ENCODE data around the gene LYST. TPM values are rescaled to one million over a fixed set of nuclear protein-coding genes. Genes with fewer than 3 reads are reported as not detected.

Gene LYST
- polyA plus RNA-seq, 1 donor from 2014 or later: 23.4 TPM

DNA sequence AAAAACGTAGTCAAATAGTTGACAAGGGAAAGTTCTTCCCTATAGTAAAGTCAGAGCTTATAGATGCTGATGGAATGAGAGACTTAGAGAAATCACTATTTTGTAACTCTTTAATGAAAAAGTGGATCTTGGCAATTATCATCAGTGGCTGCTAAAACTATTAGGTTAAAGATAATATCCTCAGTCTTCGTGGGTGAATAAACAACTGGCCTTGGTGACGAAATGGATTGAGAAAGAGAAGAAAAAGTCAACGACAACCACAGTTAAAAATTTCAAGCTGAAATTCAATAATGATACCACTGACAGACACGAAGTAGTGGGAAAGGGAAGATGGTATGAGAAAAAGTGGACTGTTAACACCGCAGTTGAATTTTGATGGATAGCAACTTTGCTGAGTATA lies 127.1 kb downstream of the LYST start:
- Histone ChIP-seq H3K9me3 (ENCODE audit: low read length) (no peaks in the 10 kb centered on the region), H3K4me3 (ENCODE audit: low read length) (no peak overlapping the region), H3K79me2 (replicated peaks; ENCODE audit: insufficient read depth, low read length) (no peaks in the 10 kb centered on the region), H3K9me2 (ENCODE audit: insufficient read depth, low read length) (no peaks in the 10 kb centered on the region), H3F3A (ENCODE audit: insufficient read depth, low read length, poor library complexity, severe bottlenecking) (no peaks in the 10 kb centered on the region), H3K27me3 (ENCODE audit: insufficient read depth, low read depth, low read length) (no peaks in the 10 kb centered on the region), H2AFZ (ENCODE audit: low read depth, low read length) (no peak overlapping the region), H4K20me1 (ENCODE audit: insufficient read depth) (no peaks in the 10 kb centered on the region), H3K36me3 (ENCODE audit: insufficient read depth, low read length) (peaks cover 13% of the 10 kb centered on the region), H3K9ac (ENCODE audit: low read length) (no peak overlapping the region), H3K4me2 (ENCODE audit: low read length) (no peak overlapping the region), H3K27ac (ENCODE audit: low read length) (no peak overlapping the region)
- TF ChIP-seq RAD21 (conservative IDR thresholded peaks at IDR 0.05): no peak
- TF ChIP-seq SMC3 (conservative IDR thresholded peaks at IDR 0.05; ENCODE audit: poor library complexity): no peak
- TF ChIP-seq EZH2 (IDR thresholded peaks at IDR 0.05; ENCODE audit: borderline replicate concordance, insufficient read depth, low read length, poor library complexity, severe bottlenecking): no peak

DNA sequence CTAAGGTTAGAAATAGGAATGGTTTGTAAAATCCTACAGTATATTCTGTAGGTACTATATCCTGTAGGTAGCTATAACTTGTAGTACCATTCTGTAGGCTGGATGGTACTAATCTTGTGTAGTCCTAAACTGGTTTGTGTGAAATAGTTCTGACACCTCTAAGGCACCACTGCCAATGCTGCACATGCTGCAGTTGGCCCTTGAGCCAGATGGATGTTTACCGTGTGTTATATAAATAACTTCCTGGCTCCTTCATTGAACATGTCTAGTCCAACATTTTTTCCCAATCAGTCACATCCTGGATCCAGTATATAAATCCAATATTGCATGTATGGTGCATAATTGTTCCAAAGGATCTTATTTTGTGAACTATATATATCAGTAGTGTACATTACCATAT lies 127.6 kb downstream of the LYST start:
- no peak for TF ChIP-seq POLR2AphosphoS5 (IDR thresholded peaks at IDR 0.05)
- TF ChIP-seq MXI1 (conservative IDR thresholded peaks at IDR 0.05; ENCODE audit: poor library complexity, severe bottlenecking): no peak
- TF ChIP-seq, protein P1, sequence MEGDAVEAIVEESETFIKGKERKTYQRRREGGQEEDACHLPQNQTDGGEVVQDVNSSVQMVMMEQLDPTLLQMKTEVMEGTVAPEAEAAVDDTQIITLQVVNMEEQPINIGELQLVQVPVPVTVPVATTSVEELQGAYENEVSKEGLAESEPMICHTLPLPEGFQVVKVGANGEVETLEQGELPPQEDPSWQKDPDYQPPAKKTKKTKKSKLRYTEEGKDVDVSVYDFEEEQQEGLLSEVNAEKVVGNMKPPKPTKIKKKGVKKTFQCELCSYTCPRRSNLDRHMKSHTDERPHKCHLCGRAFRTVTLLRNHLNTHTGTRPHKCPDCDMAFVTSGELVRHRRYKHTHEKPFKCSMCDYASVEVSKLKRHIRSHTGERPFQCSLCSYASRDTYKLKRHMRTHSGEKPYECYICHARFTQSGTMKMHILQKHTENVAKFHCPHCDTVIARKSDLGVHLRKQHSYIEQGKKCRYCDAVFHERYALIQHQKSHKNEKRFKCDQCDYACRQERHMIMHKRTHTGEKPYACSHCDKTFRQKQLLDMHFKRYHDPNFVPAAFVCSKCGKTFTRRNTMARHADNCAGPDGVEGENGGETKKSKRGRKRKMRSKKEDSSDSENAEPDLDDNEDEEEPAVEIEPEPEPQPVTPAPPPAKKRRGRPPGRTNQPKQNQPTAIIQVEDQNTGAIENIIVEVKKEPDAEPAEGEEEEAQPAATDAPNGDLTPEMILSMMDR (IDR thresholded peaks at IDR 0.05; ENCODE audit: poor library complexity, severe bottlenecking): no peak
- TF ChIP-seq EP300 (conservative IDR thresholded peaks at IDR 0.05; ENCODE audit: poor library complexity, severe bottlenecking): no peak
- TF ChIP-seq TAF1 (IDR thresholded peaks at IDR 0.05; ENCODE audit: low read depth): no peak
- TF ChIP-seq SMC3 (conservative IDR thresholded peaks at IDR 0.05; ENCODE audit: poor library complexity): no peak
- no peak for TF ChIP-seq REST (IDR thresholded peaks at IDR 0.05; ENCODE audit: borderline replicate concordance)
- TF ChIP-seq EZH2 (IDR thresholded peaks at IDR 0.05; ENCODE audit: borderline replicate concordance, insufficient read depth, low read length, poor library complexity, severe bottlenecking): no peak
- no peak for TF ChIP-seq RAD21 (conservative IDR thresholded peaks at IDR 0.05)
- Histone ChIP-seq H3K27ac (ENCODE audit: low read length) (no peak overlapping the region), H3K9me2 (ENCODE audit: insufficient read depth, low read length) (no peaks in the 10 kb centered on the region), H3K79me2 (replicated peaks; ENCODE audit: insufficient read depth, low read length) (no peaks in the 10 kb centered on the region), H4K20me1 (ENCODE audit: insufficient read depth) (no peaks in the 10 kb centered on the region), H3K9ac (ENCODE audit: low read length) (no peak overlapping the region), H3F3A (ENCODE audit: insufficient read depth, low read length, poor library complexity, severe bottlenecking) (no peaks in the 10 kb centered on the region), H3K27me3 (ENCODE audit: insufficient read depth, low read depth, low read length) (no peaks in the 10 kb centered on the region), H3K36me3 (ENCODE audit: insufficient read depth, low read length) (peaks cover 13% of the 10 kb centered on the region), H3K9me3 (ENCODE audit: low read length) (no peaks in the 10 kb centered on the region), H3K4me2 (ENCODE audit: low read length) (no peak overlapping the region), H2AFZ (ENCODE audit: low read depth, low read length) (no peak overlapping the region), H3K4me3 (ENCODE audit: low read length) (no peak overlapping the region)

GRCh38 chr1:235737751-235738150 lies 129.0 kb downstream of the LYST start:
- H3K27me3 ChIP-seq (ENCODE audit: insufficient read depth, low read depth, low read length): no peaks in the 10 kb centered on the region
- H3K9ac ChIP-seq (ENCODE audit: low read length): no peak overlapping the region
- H3K4me2 ChIP-seq (ENCODE audit: low read length): no peak overlapping the region
- H2AFZ ChIP-seq (ENCODE audit: low read depth, low read length): no peak overlapping the region
- H3K27ac ChIP-seq (ENCODE audit: low read length): no peak overlapping the region
- H3K4me3 ChIP-seq (ENCODE audit: low read length): no peak overlapping the region
- no peaks in the 10 kb centered on the region for H3K9me2 ChIP-seq (ENCODE audit: insufficient read depth, low read length)
- H3K9me3 ChIP-seq (ENCODE audit: low read length): no peaks in the 10 kb centered on the region
- H3K79me2 ChIP-seq (replicated peaks; ENCODE audit: insufficient read depth, low read length): no peaks in the 10 kb centered on the region
- H3F3A ChIP-seq (ENCODE audit: insufficient read depth, low read length, poor library complexity, severe bottlenecking): no peaks in the 10 kb centered on the region
- TF ChIP-seq, protein P1 (IDR thresholded peaks at IDR 0.05; ENCODE audit: poor library complexity, severe bottlenecking): no peak
- TF ChIP-seq EP300 (conservative IDR thresholded peaks at IDR 0.05; ENCODE audit: poor library complexity, severe bottlenecking): no peak
- no peak for TF ChIP-seq MXI1 (conservative IDR thresholded peaks at IDR 0.05; ENCODE audit: poor library complexity, severe bottlenecking)
- TF ChIP-seq RAD21 (conservative IDR thresholded peaks at IDR 0.05): no peak
- TF ChIP-seq TAF1 (IDR thresholded peaks at IDR 0.05; ENCODE audit: low read depth): no peak
- TF ChIP-seq EZH2 (IDR thresholded peaks at IDR 0.05; ENCODE audit: borderline replicate concordance, insufficient read depth, low read length, poor library complexity, severe bottlenecking): no peak
- no peak for TF ChIP-seq POLR2AphosphoS5 (IDR thresholded peaks at IDR 0.05)
- TF ChIP-seq SMC3 (conservative IDR thresholded peaks at IDR 0.05; ENCODE audit: poor library complexity): no peak
- no peak for TF ChIP-seq REST (IDR thresholded peaks at IDR 0.05; ENCODE audit: borderline replicate concordance)
- H4K20me1 ChIP-seq (ENCODE audit: insufficient read depth): no peaks in the 10 kb centered on the region
- peaks cover 11% of the 10 kb centered on the region for H3K36me3 ChIP-seq (ENCODE audit: insufficient read depth, low read length)

Measured in neural cell (in vitro differentiated cells).